Left lobe of liver (tissue), 2 donors: ENCODE data around the gene DSPP. TPM values are rescaled to one million over a fixed set of nuclear protein-coding genes. Genes with fewer than 3 reads are reported as not detected.

Experiments
- ATAC-seq: fragments of 200-7000 bp; cut with Tn5 transposase; one replicate; pipeline ENCODE4 v1.9.1; 2020; ENCODE audit warnings: mild to moderate bottlenecking, moderate library complexity
- DNase-seq: peaks from one replicate; pipeline ENCODE4 v3.0.0-alpha.2; 2020; ENCODE audit warnings: low spot score
- total RNA-seq: library from RNA; stranded (reverse); gene quantifications from one replicate; pipeline ENCODE4 v1.2.1, GENCODE V29; 2021
- donor health status: DM: no; HTN: no; CAD: no; lungs with moderate emphysema.
- donor health status: DM: no; HTN: yes; CAD: no.

The DSPP gene
- total RNA-seq, 1 donor from 2014 or later, result not detected

DNA sequence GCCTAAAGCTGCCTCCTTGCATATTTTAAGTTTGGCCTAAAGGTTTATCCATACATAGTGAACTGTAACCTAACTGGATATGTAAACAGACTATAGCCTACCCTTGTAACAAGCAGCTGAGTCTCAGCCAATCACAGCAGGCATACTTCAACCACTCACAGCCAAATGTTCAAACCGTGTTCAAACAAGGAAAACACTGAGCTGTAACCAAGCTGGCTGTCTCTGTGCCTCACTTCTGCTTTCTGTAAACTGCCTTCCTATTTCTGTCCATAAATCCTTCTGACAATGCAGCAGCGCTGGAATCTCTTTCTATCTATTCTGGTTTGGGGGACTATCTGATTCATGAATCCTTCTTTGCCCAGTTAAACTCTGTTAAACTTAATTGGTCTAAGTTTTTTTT is 16.4 kb downstream of the DSPP start:
- ATAC-seq, result no peak

DNA sequence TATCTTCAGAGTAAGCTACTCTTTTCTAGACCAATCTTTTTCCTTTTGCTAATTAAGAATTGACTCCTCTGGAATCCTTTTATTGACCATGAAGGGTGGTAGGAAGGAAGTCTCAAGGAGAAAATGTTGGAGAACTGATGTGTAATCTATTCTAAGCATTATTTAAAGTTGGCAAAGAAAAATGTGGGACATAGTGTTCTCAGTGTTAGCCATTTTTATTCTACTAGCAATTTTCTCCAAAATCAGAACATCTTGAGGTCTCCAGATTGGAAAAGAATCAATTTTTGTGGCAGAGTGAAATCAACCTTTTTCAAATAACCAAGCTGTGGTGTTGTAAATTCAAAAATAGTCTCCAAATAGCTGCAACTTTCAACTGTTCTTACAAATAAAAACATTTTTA is 23.3 kb downstream of the DSPP start:
- DNase-seq, result no peak
- no peak for ATAC-seq

More for the DNA sequence above, 16.4 kb downstream of the DSPP start:
- no peak for DNase-seq

GRCh38 chr4:87632469-87632868 is 24.1 kb downstream of the DSPP start:
- no peak for DNase-seq
- no peak for ATAC-seq

- DNase-seq (no peak), ATAC-seq (no peak)
These were observed 24.9 kb downstream of the DSPP start for GRCh38 chr4:87633243-87633642.

DNA sequence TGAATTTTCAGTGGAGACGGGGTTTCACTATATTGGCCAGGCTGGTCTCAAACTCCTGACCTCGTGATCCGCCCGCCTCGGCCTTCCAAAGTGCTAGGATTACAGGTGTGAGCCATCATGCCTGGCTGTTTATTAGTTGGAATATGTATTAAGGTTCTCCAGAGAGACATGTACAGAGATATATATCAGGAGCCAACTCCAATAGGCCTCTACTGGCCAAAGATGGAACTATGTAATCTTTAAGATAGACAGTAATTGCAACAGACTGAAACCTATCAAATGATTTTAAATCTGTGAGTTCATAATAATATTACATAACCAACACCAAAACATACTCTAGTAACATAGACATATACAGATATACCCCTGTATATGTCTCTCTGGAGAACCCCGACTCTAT is 36.0 kb downstream of the DSPP start:
- ATAC-seq, result no peak
- DNase-seq, result no peak

- DNase-seq, result no peak
These were observed 41.7 kb downstream of the DSPP start, which contains the start of gene DMP1 for GRCh38 chr4:87649980-87650379. TSS of gene DMP1 (plus strand) at chr4:87650280. CDS start at chr4:87656493, 6,213 bp downstream.

DNA sequence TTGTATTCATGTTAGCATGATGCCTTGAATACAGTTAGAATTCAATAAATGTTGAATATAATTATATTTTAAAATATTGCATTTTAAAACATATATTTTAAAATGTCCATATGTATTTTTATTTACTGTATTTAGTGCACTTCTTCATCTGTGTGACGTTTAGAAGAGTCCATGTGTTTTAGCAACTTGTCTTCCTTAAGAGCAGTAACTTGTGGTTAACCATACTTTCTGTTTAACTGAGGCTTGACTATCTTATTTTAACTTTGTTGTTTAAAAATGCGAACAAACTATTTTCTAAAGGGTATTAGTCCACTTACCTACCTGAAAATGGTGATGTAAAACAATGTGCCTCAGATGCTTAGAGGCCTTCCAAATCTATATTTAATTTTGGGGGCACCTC is 42.6 kb downstream of the DSPP start:
- ATAC-seq (no peak), DNase-seq (no peak)

More at GRCh38 chr4:87649980-87650379, 41.7 kb downstream of the DSPP start, which contains the start of gene DMP1:
- no peak for ATAC-seq

GRCh38 chr4:87651941-87652340 is 43.6 kb downstream of the DSPP start:
- ATAC-seq (no peak), DNase-seq (no peak)

- DNase-seq, result no peak
- no peak for ATAC-seq
These were observed 46.2 kb downstream of the DSPP start for GRCh38 chr4:87654487-87655044.

DNA sequence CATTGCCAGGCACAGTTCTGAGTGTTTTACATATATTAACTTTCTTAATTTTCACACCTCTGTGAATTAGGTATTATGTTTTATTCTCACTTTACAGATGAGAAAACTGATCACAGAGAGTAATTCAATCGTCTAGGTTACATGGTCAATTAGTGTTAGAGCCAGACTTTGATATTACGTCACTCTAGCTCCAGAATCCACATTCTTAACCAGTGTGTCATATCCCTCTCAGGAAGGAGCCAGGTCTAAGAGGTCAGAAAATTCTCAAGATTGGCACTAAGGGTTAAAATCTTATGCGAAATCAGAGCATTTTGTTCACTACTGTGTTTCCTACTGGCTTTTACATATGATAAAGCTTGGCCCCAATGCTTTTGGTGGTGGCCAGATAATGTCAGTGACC is 49.2 kb downstream of the DSPP start:
- ATAC-seq, result no peak
- no peak for DNase-seq

GRCh38 chr4:87659247-87659931 is 51.1 kb downstream of the DSPP start:
- no peak for ATAC-seq
- no peak for DNase-seq

GRCh38 chr4:87662871-87663270 is 54.5 kb downstream of the DSPP start:
- ATAC-seq (no peak), DNase-seq (no peak)

Other genes starting within 250 kb of the DSPP start
- gene HSD17B11, start 217.3 kb upstream of the DSPP start, total RNA-seq, result 135 TPM
- gene NUDT9, start 186.0 kb upstream of the DSPP start, total RNA-seq, result 21.4 TPM
- gene SPARCL1, start 79.2 kb upstream of the DSPP start, total RNA-seq, result 5.1 TPM
- not detected for gene DMP1, start 41.8 kb downstream of the DSPP start, total RNA-seq
- not detected for gene IBSP, start 191.0 kb downstream of the DSPP start, total RNA-seq
- gene MEPE, start 224.4 kb downstream of the DSPP start, total RNA-seq, result not detected